ENCODE data around the gene STAU1. TPM values are rescaled to one million over a fixed set of nuclear protein-coding genes. Genes with fewer than 3 reads are reported as not detected.

The STAU1 gene
- total and polyA plus RNA-seq, 10 of the 15 experiments (the other 5 are each of a cell fraction or from before 2014, with no cell fraction given): 13.9 to 66.2 (median 45.6) TPM

DNA sequence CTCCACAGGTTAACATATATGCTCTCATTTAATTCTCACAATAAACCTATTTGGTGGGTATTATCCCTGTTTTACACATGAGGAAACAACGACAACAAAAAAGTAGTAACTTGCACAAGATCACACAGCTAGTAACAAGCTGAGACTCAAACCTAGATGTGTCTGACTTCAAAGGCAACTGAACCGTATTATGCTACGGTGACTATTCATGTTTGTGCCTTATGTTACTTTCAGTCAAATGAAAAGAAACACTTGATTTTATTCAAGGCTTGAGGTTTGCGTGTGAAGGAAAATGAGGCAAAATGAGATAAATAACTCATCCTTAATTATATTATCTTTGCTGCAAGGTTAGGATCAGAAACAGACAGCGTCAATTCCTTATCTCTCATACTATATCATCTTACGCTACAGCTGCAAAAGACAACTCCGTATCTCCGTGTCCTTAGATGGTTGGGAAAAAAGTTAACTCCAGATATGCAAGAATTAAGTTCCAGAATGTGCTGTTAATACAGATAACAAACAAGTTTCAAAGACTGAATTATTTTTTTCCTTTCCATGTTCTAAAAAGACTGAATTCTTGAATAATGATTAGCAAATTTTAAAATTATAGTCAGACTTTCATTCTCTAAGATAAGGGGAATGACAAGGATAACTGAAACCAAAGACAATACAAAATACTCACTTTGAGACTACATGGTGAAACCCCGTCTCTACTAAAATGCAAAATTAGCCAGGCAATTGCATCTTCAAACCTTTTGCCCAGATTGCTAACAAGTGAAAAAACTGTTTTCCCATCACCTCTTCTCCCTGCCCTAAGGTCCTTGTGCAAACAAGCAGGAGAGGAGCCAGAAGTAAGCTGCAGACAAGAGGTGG lies 27.8 kb downstream of the STAU1 start (continued):
- TF ChIP-seq JUND (IDR thresholded peaks at IDR 0.05; ENCODE audit: low read depth, low read length): no peak

GRCh38 chr20:49157146-49157545 lies 31.0 kb downstream of the STAU1 start:
- Histone ChIP-seq H4K20me1 (ENCODE audit: control insufficient read depth, insufficient read depth) (no peaks in the 10 kb centered on the region), H2AFZ (ENCODE audit: control insufficient read depth, low read depth, low read length) (no peak overlapping the region), H3K4me1 (ENCODE audit: control insufficient read depth, insufficient read depth, low read length) (peaks cover 16% of the 10 kb centered on the region), H3K9ac (ENCODE audit: control insufficient read depth, insufficient read depth, low read length) (no peak overlapping the region), H3K79me2 (ENCODE audit: control insufficient read depth, insufficient read depth, low read length) (peaks cover 39% of the 10 kb centered on the region), H3K27me3 (replicated peaks in 1 of 2; ENCODE audit: control insufficient read depth in 2 of 2, insufficient read depth in 2 of 2, low read length in 1 of 2) (no peaks in the 10 kb centered on the region), H3K9me3 (replicated peaks; ENCODE audit: control insufficient read depth, insufficient read depth, low read length) (no peaks in the 10 kb centered on the region), H3K36me3 (ENCODE audit: control insufficient read depth in 2 of 2, insufficient read depth in 2 of 2, low read length in 1 of 2) (peaks cover 0 to 38% of the 10 kb centered on the region in 2 experiments; a peak in 3 of 4 replicates), H3K27ac (ENCODE audit: control insufficient read depth, insufficient read depth) (no peak overlapping the region), H3K4me3 (no peak overlapping the region), H3K4me2 (ENCODE audit: control insufficient read depth, insufficient read depth) (no peak overlapping the region)
- RAD21 ChIA-PET (ENCODE audit: unreplicated experiment): no interaction called here
- 75% methylated on average over 2 of the region's 2 CpGs for WGBS (ENCODE audit: insufficient coverage, insufficient replicate concordance, low lambda C conversion rate, missing lambda C conversion rate)
- intact Hi-C loops (cut with micrococcal nuclease; ENCODE audit: unreplicated experiment): no loop called here
- DNase-seq (ENCODE audit: low read depth, low spot score): no peak
- no peak for TF ChIP-seq STAT3 (IDR thresholded peaks at IDR 0.05; ENCODE audit: low read depth, low read length)
- SMC1A ChIA-PET (ENCODE audit: uncharacterized antibody, unreplicated experiment): interaction anchor here (1.0 to 1.6 kb wide), 3 partner anchors 9 to 62 kb away, joined by 3 to 4 read pairs (median 3); partner anchors contain the start of gene DDX27
- FAIRE-seq: no peak
- BruUV-seq (replicated peaks): no TSS peak
- in situ Hi-C loops (cut with MboI): no loop called here
- POLR2A ChIA-PET: interaction anchor here (0.6 to 0.8 kb wide), 2 partner anchors 9 to 112 kb away, joined by 3 read pairs; no protein-coding TSS in a partner anchor
- no peak for ATAC-seq
- CTCF ChIA-PET: interaction anchor here (0.6 to 1.7 kb wide), 2 partner anchors 9 to 57 kb away, joined by 3 to 5 read pairs; no protein-coding TSS in a partner anchor

DNA sequence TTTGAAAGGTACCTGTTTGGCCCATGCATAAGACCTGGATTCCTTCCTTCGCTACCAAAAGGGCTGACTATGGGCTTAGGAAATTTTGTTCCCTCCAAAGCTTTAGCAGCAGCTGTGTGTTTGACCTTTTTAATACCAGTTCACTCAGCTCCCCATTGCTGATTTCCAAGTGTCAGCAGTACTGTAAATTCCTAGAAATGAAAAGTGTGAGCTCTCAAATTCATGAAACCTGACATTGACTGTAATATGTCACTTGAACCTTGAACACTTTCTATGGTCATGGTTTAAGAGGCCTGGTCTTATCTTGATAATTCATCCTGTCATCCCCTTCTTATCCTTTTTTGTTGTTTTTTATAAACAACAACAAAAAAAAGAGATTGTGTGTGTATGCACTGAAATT lies 31.7 kb downstream of the STAU1 start:
- CTCF ChIA-PET: interaction anchor here (1.7 kb wide), 1 partner anchor 10 kb away, joined by 5 read pairs; no protein-coding TSS in a partner anchor
- SMC1A ChIA-PET (ENCODE audit: uncharacterized antibody, unreplicated experiment): interaction anchor here (1.0 to 1.6 kb wide), 3 partner anchors 10 to 62 kb away, joined by 3 to 4 read pairs (median 3); partner anchors contain the start of gene DDX27
- in situ Hi-C loops (cut with MboI): no loop called here
- RAD21 ChIA-PET (ENCODE audit: unreplicated experiment): interaction anchor here (0.8 kb wide), 1 partner anchor 23 kb away, joined by 3 read pairs; no protein-coding TSS in a partner anchor
- no peak for FAIRE-seq
- Histone ChIP-seq H4K20me1 (ENCODE audit: control insufficient read depth, insufficient read depth) (no peaks in the 10 kb centered on the region), H3K9ac (ENCODE audit: control insufficient read depth, insufficient read depth, low read length) (no peak overlapping the region), H3K9me3 (replicated peaks; ENCODE audit: control insufficient read depth, insufficient read depth, low read length) (no peaks in the 10 kb centered on the region), H3K27ac (ENCODE audit: control insufficient read depth, insufficient read depth) (no peak overlapping the region), H3K79me2 (ENCODE audit: control insufficient read depth, insufficient read depth, low read length) (peaks cover 37% of the 10 kb centered on the region), H2AFZ (ENCODE audit: control insufficient read depth, low read depth, low read length) (no peak overlapping the region), H3K27me3 (replicated peaks in 1 of 2; ENCODE audit: control insufficient read depth in 2 of 2, insufficient read depth in 2 of 2, low read length in 1 of 2) (no peaks in the 10 kb centered on the region), H3K4me3 (no peak overlapping the region), H3K36me3 (ENCODE audit: control insufficient read depth in 2 of 2, insufficient read depth in 2 of 2, low read length in 1 of 2) (peaks cover 2 to 41% of the 10 kb centered on the region in 2 experiments), H3K4me2 (ENCODE audit: control insufficient read depth, insufficient read depth) (no peak overlapping the region), H3K4me1 (ENCODE audit: control insufficient read depth, insufficient read depth, low read length) (peaks cover 15% of the 10 kb centered on the region)
- ATAC-seq: no peak
- intact Hi-C loops (cut with micrococcal nuclease; ENCODE audit: unreplicated experiment): no loop called here
- BruUV-seq (replicated peaks): no TSS peak
- POLR2A ChIA-PET: interaction anchor here (0.6 kb wide), 1 partner anchor 9 kb away, joined by 3 read pairs; no protein-coding TSS in a partner anchor
- 94% methylated on average over 1 of the region's 1 CpG for WGBS (ENCODE audit: insufficient coverage, insufficient replicate concordance, low lambda C conversion rate, missing lambda C conversion rate)
- DNase-seq (ENCODE audit: low read depth, low spot score): no peak
- TF ChIP-seq ZBED1 (IDR thresholded peaks at IDR 0.05; ENCODE audit: borderline replicate concordance) (no peak), SREBF2 (IDR thresholded peaks at IDR 0.05; ENCODE audit: low read length) (no peak), RELB (IDR thresholded peaks at IDR 0.05; ENCODE audit: low read depth) (no peak)
- TF ChIP-seq, protein P1, sequence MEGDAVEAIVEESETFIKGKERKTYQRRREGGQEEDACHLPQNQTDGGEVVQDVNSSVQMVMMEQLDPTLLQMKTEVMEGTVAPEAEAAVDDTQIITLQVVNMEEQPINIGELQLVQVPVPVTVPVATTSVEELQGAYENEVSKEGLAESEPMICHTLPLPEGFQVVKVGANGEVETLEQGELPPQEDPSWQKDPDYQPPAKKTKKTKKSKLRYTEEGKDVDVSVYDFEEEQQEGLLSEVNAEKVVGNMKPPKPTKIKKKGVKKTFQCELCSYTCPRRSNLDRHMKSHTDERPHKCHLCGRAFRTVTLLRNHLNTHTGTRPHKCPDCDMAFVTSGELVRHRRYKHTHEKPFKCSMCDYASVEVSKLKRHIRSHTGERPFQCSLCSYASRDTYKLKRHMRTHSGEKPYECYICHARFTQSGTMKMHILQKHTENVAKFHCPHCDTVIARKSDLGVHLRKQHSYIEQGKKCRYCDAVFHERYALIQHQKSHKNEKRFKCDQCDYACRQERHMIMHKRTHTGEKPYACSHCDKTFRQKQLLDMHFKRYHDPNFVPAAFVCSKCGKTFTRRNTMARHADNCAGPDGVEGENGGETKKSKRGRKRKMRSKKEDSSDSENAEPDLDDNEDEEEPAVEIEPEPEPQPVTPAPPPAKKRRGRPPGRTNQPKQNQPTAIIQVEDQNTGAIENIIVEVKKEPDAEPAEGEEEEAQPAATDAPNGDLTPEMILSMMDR (IDR thresholded peaks at IDR 0.05 in 2 of 3, conservative IDR thresholded peaks at IDR 0.05 in 1 of 3; ENCODE audit: control insufficient read depth in 2 of 3, extremely low read depth in 1 of 3, insufficient read depth in 1 of 3, low read depth in 3 of 3, low read length in 3 of 3): no peak
